Natural killer cell (primary cell): ENCODE data around the gene NR1D1. TPM values are rescaled to one million over a fixed set of nuclear protein-coding genes. Genes with fewer than 3 reads are reported as not detected.

ENCODE experiments used
- ATAC-seq, 3 donors: fragments of 150-1000 bp in 2 of 3; fragments of 200-7000 bp in 1 of 3; cut with Tn5 transposase; 1 replicate in 1 of 3; 2 replicates in 2 of 3; pipeline ENCODE4 v1.10.0; 2021; ENCODE audit warnings: mild to moderate bottlenecking in 2 of 3, moderate library complexity in 2 of 3
- DNase-seq, 2 donors: peaks; one replicate each; pipeline versions ENCODE4 v3.0.0 to v3.0.0-alpha.2; 2013 to 2021; ENCODE audit warnings: mixed read lengths in 1 of 2
- H3K27ac ChIP-seq: one replicate; pipeline ENCODE4 v1.5.1; 2013; ENCODE audit warnings: mild to moderate bottlenecking, low read length
- H3K27me3 ChIP-seq: one replicate; pipeline ENCODE4 v1.6.1; 2013; ENCODE audit warnings: low read length; ENCODE audit not compliant: control insufficient read depth, insufficient read depth
- H3K36me3 ChIP-seq: one replicate; pipeline ENCODE4 v1.6.1; 2013; ENCODE audit warnings: low read length; ENCODE audit not compliant: control insufficient read depth, insufficient read depth
- H3K4me1 ChIP-seq: one replicate; pipeline ENCODE4 v1.6.1; 2013; ENCODE audit warnings: low read length; ENCODE audit not compliant: control insufficient read depth, insufficient read depth
- H3K4me3 ChIP-seq: one replicate; pipeline ENCODE4 v1.5.1; 2013; ENCODE audit warnings: low read length
- H3K9me3 ChIP-seq: one replicate; pipeline ENCODE4 v1.6.1; 2013; ENCODE audit warnings: low read length; ENCODE audit not compliant: control insufficient read depth, insufficient read depth
- H3K27ac Mint-ChIP-seq, 2 donors: one replicate each; pipeline ENCODE4 v1.8.0; 2022; ENCODE audit warnings: mild to moderate bottlenecking in 2 of 2, mixed read lengths in 2 of 2, moderate library complexity in 1 of 2
- H3K27me3 Mint-ChIP-seq, 2 donors: one replicate each; pipeline ENCODE4 v1.8.0; 2022; ENCODE audit warnings: low read depth in 2 of 2, mixed read lengths in 2 of 2
- H3K36me3 Mint-ChIP-seq: one replicate; pipeline ENCODE4 v1.8.0; 2022; ENCODE audit warnings: mixed read lengths
- H3K4me1 Mint-ChIP-seq, 2 donors: one replicate each; pipeline ENCODE4 v1.8.0; 2022; ENCODE audit warnings: mixed read lengths in 2 of 2
- H3K4me3 Mint-ChIP-seq: one replicate; pipeline ENCODE4 v1.8.0; 2022; ENCODE audit warnings: mild to moderate bottlenecking, moderate library complexity, mixed read lengths
- H3K9me3 Mint-ChIP-seq, 2 donors: one replicate each; pipeline ENCODE4 v1.8.0; 2022; ENCODE audit warnings: mixed read lengths in 2 of 2
- WGBS: methylation state at CpG from one replicate; pipeline ENCODE4 v1.1.7; 2013; ENCODE audit warnings: missing lambda C conversion rate; ENCODE audit not compliant: insufficient coverage; 5-methylcytosine and 5-hydroxymethylcytosine counted together
- intact Hi-C: fragments of 100-400 bp; cut with micrococcal nuclease; formaldehyde crosslinking; loops from one replicate; pipeline ENCODE4 v1.14.2; 2022
- total RNA-seq, 4 donors: library from RNA; stranded (reverse); fragments of 120-200 nt in 1 of 4; gene quantifications; one replicate each; pipeline versions ENCODE4 v1.2.3 to v1.2.4, GENCODE V29; 2013 to 2022
- TF ChIP-seq, protein P1 (sequence below): fragments of 200-600 bp; IDR thresholded peaks from one replicate; pipeline ENCODE4 v1.8.0; 2022; ENCODE audit warnings: antibody characterized with exemption

NR1D1 gene
- total RNA-seq, 3 donors from 2014 or later (not counting 1 experiment from before 2014, with no cell fraction given): 8.8 to 10.1 (median 9.9) TPM

DNA sequence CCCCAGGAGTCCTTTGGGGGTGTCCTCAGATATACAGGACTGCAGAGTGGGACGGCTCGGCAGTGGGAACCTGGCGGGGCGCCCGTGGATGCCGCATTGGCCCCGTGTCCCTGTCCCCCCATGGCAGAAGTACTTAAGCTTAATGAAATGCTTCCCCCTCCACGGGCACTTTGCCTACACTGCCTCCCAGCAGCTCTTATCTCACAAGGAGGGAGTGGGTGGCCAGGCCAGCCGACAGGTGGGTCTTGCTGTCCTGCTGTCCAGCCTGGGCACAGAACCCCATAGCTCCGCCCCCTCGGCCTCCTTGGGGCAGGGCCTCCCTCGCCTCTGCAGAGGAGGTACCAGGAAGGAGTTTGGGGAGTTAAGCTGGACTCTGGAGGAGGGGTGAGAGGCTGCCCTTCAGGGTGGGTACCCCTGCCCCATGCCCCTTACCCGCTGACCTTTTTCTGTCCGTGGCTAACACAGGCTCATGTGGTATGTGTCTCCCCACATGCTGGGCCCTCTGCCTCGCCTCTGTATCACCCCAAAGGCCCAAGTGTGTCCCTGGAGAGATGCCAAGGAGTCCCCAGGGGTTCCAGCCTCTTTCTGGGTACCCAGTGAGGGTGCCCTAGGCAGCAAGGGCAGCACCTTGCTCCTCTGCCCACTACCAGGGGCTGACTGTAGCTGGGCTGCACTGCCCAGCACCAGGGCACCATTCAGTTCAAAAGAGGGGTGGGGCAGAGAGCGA is 28.9 kb downstream of the NR1D1 start:
- Mint-ChIP-seq H3K9me3 (no peaks in the 10 kb centered on the region), H3K27me3 (no peaks in the 10 kb centered on the region), H3K4me1 (peaks cover 56 to 88% of the 10 kb centered on the region in 2 donors), H3K36me3 (no peaks in the 10 kb centered on the region), H3K4me3 (no peak overlapping the region), H3K27ac (peak overlapping the region; percentile 84 to 95)
- H3K36me3 ChIP-seq: peaks cover 4% of the 10 kb centered on the region
- H3K27ac ChIP-seq: peak overlapping the region; percentile 71
- ATAC-seq (no peak), DNase-seq (no peak)
- TF ChIP-seq, protein P1, sequence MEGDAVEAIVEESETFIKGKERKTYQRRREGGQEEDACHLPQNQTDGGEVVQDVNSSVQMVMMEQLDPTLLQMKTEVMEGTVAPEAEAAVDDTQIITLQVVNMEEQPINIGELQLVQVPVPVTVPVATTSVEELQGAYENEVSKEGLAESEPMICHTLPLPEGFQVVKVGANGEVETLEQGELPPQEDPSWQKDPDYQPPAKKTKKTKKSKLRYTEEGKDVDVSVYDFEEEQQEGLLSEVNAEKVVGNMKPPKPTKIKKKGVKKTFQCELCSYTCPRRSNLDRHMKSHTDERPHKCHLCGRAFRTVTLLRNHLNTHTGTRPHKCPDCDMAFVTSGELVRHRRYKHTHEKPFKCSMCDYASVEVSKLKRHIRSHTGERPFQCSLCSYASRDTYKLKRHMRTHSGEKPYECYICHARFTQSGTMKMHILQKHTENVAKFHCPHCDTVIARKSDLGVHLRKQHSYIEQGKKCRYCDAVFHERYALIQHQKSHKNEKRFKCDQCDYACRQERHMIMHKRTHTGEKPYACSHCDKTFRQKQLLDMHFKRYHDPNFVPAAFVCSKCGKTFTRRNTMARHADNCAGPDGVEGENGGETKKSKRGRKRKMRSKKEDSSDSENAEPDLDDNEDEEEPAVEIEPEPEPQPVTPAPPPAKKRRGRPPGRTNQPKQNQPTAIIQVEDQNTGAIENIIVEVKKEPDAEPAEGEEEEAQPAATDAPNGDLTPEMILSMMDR: no peak
- H3K4me3 ChIP-seq: no peak overlapping the region
- peaks cover 73% of the 10 kb centered on the region for H3K4me1 ChIP-seq
- H3K9me3 ChIP-seq: no peaks in the 10 kb centered on the region
- 62% methylated on average over 16 of the region's 16 CpGs for WGBS
- H3K27me3 ChIP-seq: no peaks in the 10 kb centered on the region
- intact Hi-C loops: loop anchor here (2.0 kb wide), 1 partner anchor 41 kb away; no protein-coding TSS in a partner anchor

DNA sequence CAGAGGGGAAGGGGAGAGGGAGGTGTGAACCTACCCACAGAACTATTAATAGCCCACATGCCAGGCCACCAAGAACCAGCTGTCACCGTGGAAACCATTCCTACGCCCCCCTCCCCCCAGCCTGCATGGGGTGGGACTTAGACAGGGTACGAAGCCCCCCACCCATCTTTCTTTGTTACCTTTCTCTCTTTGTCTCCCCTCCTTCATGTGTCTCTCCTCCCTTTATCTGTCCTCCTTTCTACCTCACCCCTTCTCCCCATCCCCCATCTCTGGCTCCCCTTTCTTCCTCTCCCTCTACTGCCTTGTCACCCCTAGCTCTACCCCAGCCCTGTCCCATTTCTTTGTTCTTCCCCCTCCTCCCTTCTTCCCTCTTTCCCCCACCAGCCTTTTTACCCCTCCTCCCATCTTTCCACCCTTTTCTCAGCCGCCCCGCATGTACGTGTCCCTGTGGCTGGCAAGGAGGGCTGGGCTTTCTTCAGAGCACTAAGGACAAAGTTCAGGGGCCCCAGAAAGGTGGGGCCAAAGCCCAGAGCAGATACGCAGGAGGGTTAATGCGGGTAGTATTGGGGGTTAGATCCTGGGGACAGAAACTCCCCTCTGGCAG is 29.6 kb downstream of the NR1D1 start:
- Histone ChIP-seq H3K9me3 (no peaks in the 10 kb centered on the region), H3K36me3 (peaks cover 4% of the 10 kb centered on the region), H3K4me3 (no peak overlapping the region), H3K27ac (peak overlapping the region; percentile 71), H3K27me3 (no peaks in the 10 kb centered on the region), H3K4me1 (peaks cover 76% of the 10 kb centered on the region)
- WGBS: 29% methylated on average over 8 of the region's 8 CpGs
- DNase-seq: no peak
- peak overlapping the region; percentile 87 for H3K4me3 Mint-ChIP-seq
- H3K27me3 Mint-ChIP-seq: no peaks in the 10 kb centered on the region
- intact Hi-C loops: loop anchor here (2.0 kb wide), 1 partner anchor 42 kb away; no protein-coding TSS in a partner anchor
- peaks cover 51 to 86% of the 10 kb centered on the region in 2 donors for H3K4me1 Mint-ChIP-seq
- H3K36me3 Mint-ChIP-seq: no peaks in the 10 kb centered on the region
- peak overlapping the region; percentile 84 to 95 for H3K27ac Mint-ChIP-seq
- no peaks in the 10 kb centered on the region for H3K9me3 Mint-ChIP-seq
- ATAC-seq: peak in 2 of 3 donors; percentile 11 to 12
- TF ChIP-seq, protein P1: no peak

DNA sequence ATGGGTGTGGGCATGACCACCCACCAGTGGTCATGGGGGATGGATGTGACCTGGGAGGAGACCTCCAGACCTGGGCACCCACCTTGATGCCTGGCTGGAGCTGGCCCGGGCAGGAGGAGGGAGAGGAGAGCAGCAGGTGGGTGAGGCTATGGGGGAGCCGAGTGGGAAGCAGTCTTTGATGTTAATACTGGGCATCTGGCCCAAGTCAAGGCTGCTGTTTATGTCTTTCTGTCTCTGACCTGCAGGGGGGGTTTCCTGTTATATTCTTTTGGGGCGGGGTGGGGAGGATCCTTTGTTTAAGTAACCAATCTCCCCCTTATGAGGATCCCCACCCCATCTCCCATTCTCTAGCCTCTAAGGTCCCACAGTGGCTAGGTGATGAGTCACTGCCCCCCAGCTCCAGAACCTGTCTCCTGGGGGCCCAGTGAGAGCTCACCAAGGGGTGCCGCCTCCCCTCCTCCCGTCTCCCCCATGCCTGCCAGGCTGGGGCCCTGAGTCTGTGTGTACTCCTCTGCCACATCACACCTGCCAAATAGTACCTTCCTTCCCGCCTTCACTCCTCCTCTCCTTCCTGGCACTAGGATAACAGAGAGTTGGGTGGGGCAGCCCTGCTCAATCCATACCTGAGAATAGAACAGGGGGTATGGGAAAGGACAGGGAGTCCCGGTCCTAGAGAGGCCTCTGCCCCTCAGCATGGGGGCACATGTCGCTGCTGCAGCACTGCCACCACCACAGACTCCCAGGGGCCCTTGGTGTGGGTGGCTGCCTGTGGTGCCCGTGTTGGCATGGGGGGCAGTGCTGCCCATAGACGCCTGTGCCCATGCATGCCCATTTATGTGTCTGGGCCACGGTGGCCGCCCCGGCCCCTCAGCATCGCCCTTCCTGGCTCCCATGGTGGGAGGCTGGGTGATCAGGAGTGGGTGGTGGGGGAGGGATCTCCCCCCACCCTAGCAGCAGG is 30.4 kb downstream of the NR1D1 start:
- intact Hi-C loops: loop anchor here (2.0 kb wide), 1 partner anchor 43 kb away; no protein-coding TSS in a partner anchor
- H3K36me3 ChIP-seq: peaks cover 4% of the 10 kb centered on the region
- peak; percentile 52 to 75 for DNase-seq
- TF ChIP-seq, protein P1: peak; percentile 59
- ATAC-seq: peak; percentile 68 to 71 (median 69)
- peaks cover 53 to 85% of the 10 kb centered on the region in 2 donors for H3K4me1 Mint-ChIP-seq
- H3K27me3 ChIP-seq: no peaks in the 10 kb centered on the region
- no peaks in the 10 kb centered on the region for H3K9me3 Mint-ChIP-seq
- H3K9me3 ChIP-seq: no peaks in the 10 kb centered on the region
- no peaks in the 10 kb centered on the region for H3K27me3 Mint-ChIP-seq
- peak overlapping the region; percentile 87 for H3K4me3 Mint-ChIP-seq
- peak overlapping the region; percentile 71 for H3K27ac ChIP-seq
- peaks cover 76% of the 10 kb centered on the region for H3K4me1 ChIP-seq
- no peaks in the 10 kb centered on the region for H3K36me3 Mint-ChIP-seq
- no peak overlapping the region for H3K4me3 ChIP-seq
- peak overlapping the region; percentile 84 to 95 for H3K27ac Mint-ChIP-seq
- 6% methylated on average over 9 of the region's 14 CpGs for WGBS
